ENCODE results near the gene SLC39A8. TPM values are rescaled to one million over a fixed set of nuclear protein-coding genes. Genes with fewer than 3 reads are reported as not detected.
"Not testable (repeated sequence)": the region's sequence is repeated elsewhere in the genome, so short reads cannot be mapped to it uniquely, and the experiment has no call there.

The SLC39A8 gene
- total RNA-seq, 2 donors from 2014 or later = 31.1 to 33.7 TPM

DNA sequence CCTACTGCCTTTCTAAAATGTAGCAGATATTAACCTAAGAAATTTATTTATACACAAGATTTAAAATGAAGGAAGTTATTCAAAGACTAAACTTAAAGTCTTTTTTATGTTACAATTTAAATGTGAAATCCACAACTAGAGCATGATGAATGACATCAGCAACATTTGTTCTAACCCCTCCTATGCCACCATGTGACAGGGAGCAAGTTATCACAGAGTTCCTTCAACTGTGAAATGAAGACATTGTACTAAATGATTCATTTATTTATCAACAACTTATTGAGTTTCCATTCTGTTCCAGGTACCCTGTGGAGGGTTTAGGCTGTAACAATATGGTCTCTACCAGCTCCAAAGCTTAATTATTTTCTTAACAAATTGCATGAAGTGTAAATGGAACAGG, 76.9 kb downstream of the SLC39A8 start:
- ATAC-seq (no peak), DNase-seq (no peak)
- peaks cover 11% of the 10 kb centered on the region for H3K4me1 Mint-ChIP-seq
- no peak overlapping the region for H3K4me3 Mint-ChIP-seq
- H3K9me3 ChIP-seq (ENCODE audit: control insufficient read depth, low read length, poor library complexity, severe bottlenecking) = no peaks in the 10 kb centered on the region
- H3K27me3 Mint-ChIP-seq = no peaks in the 10 kb centered on the region
- peaks cover 16% of the 10 kb centered on the region for H3K36me3 Mint-ChIP-seq (ENCODE audit: low read depth)
- H3K27ac Mint-ChIP-seq = no peak overlapping the region

DNA sequence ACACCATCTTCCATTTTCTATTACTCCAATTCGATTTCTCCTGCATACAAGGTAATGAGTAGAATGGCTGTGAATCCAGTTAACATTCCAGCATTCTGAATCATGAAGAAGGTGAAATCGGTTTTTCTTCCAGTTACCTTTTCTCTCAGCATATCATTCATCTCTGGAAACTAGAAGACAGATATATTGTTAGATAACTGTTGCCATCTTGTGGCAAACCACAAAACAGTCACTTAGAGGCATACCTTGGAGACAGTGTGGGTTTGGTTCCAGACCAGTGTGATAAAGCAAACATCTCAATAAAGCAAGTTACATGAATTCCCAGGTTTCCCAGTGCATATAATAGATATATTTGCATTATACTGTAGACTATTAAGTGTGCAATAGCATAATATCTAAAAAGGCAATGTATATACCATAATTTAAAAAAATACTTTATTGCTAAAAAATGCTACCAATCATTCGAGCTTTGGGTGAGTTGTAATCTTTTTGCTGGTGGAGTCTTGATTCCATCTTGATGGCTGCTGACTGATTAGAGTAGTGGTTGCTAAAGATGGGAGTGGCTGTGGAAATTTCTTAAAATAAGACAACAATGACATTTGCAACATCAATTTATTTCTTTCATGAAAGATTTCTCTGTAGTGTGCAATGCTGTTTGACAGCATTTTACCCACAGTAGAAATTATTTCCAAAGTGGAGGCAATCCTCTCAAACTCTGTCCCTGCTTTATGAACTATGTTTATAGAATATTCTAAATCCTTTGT, 82.1 kb downstream of the SLC39A8 start:
- H3K4me1 Mint-ChIP-seq = peaks cover 5% of the 10 kb centered on the region
- no peaks in the 10 kb centered on the region for H3K9me3 ChIP-seq (ENCODE audit: control insufficient read depth, low read length, poor library complexity, severe bottlenecking)
- H3K36me3 Mint-ChIP-seq (ENCODE audit: low read depth) = peaks cover 11% of the 10 kb centered on the region
- ATAC-seq (peak; percentile 77), DNase-seq (no peak)
- H3K27me3 Mint-ChIP-seq = no peaks in the 10 kb centered on the region
- H3K27ac Mint-ChIP-seq = no peak overlapping the region
- H3K4me3 Mint-ChIP-seq = no peak overlapping the region

DNA sequence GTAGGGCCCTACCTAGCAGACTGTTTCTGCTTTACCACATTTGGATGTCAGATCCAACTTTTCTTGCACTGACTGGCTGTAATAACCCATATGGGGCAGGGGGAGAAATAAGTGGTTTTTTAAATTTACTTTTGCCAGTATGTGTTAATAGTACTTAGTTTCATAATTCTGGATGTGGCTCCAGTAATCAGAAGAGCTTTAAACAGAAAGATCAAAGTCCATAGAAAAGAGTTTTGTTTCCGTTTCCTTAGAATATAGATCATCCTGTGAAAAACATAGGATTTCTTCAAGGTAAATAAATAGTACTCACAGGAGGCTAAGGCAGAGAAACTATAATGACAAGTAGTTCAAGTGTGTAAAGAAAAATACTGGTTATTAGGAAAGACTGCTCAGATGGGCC, 85.6 kb downstream of the SLC39A8 start:
- H3K4me3 Mint-ChIP-seq = no peak overlapping the region
- peaks cover 5% of the 10 kb centered on the region for H3K4me1 Mint-ChIP-seq
- peaks cover 5% of the 10 kb centered on the region for H3K36me3 Mint-ChIP-seq (ENCODE audit: low read depth)
- ATAC-seq = no peak
- no peaks in the 10 kb centered on the region for H3K27me3 Mint-ChIP-seq
- no peak overlapping the region for H3K27ac Mint-ChIP-seq
- DNase-seq = no peak
- H3K9me3 ChIP-seq (ENCODE audit: control insufficient read depth, low read length, poor library complexity, severe bottlenecking) = no peaks in the 10 kb centered on the region

DNA sequence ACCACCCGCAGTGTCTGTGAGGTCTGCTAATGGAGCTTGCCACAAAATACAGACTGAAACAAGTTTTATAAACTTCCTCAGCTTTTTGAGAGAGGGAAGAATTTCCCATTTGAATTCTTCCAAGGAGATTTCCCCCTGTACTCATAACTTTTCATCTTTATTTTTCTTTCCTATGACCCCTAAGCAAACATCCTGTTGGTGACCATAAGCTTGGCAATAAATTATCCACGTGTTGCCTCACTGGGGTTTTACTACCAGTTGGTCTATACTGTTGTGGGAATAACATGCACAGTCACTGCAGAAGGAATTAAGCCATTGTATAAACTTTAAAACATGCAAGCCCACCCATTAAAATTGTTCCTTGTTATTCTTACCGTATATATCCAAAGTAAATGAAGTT, 86.2 kb downstream of the SLC39A8 start:
- DNase-seq (no peak), ATAC-seq (no peak)
- H3K27me3 Mint-ChIP-seq = no peaks in the 10 kb centered on the region
- H3K4me3 Mint-ChIP-seq = no peak overlapping the region
- H3K27ac Mint-ChIP-seq = no peak overlapping the region
- no peaks in the 10 kb centered on the region for H3K9me3 ChIP-seq (ENCODE audit: control insufficient read depth, low read length, poor library complexity, severe bottlenecking)
- H3K4me1 Mint-ChIP-seq = peaks cover 5% of the 10 kb centered on the region
- H3K36me3 Mint-ChIP-seq (ENCODE audit: low read depth) = peaks cover 5% of the 10 kb centered on the region

DNA sequence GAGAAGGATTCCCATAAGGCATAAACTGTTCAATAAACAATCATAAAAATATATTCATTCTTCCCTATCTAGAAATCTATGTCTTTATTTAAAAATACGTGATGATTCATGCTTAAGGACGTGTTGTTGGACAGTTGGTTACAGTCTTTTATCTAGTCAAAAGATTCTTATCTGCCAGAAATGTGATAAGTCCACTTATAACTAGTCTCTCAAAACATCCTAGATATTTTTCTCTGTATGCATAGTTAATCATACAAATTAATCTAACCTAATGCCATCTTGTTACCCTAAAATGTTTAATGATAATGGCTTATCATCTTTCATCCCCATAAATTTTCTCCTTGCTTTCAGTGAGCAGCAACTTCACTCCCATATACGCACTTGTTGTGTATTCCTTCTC, 89.0 kb downstream of the SLC39A8 start:
- Mint-ChIP-seq H3K27me3 (no peaks in the 10 kb centered on the region), H3K36me3 (ENCODE audit: low read depth) (no peaks in the 10 kb centered on the region), H3K4me1 (no peaks in the 10 kb centered on the region), H3K4me3 (no peak overlapping the region), H3K27ac (no peak overlapping the region)
- no peak for DNase-seq
- no peaks in the 10 kb centered on the region for H3K9me3 ChIP-seq (ENCODE audit: control insufficient read depth, low read length, poor library complexity, severe bottlenecking)
- no peak for ATAC-seq

DNA sequence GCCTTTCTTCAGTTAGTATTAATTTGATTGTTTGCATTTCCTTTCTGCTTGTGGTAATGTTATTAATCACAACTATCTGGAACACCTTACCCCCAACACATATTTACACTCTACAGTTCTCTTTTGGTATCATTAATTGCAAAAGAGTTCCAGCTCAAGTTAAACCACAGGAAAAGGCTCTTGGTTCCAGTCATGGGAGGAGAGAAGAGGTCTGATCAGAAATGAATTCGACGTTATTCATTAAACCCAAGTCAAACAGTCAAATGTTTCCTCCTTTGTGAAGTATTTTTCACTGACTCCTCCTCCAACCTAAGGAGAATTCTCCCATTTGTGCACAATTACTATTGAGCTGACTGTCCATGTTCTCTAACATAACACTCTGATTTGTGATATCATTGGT, 91.4 kb downstream of the SLC39A8 start:
- no peaks in the 10 kb centered on the region for H3K9me3 ChIP-seq (ENCODE audit: control insufficient read depth, low read length, poor library complexity, severe bottlenecking)
- Mint-ChIP-seq H3K4me1 (no peaks in the 10 kb centered on the region), H3K27me3 (no peaks in the 10 kb centered on the region), H3K27ac (no peak overlapping the region), H3K36me3 (ENCODE audit: low read depth) (no peaks in the 10 kb centered on the region), H3K4me3 (no peak overlapping the region)
- no peak for DNase-seq
- no peak for ATAC-seq

DNA sequence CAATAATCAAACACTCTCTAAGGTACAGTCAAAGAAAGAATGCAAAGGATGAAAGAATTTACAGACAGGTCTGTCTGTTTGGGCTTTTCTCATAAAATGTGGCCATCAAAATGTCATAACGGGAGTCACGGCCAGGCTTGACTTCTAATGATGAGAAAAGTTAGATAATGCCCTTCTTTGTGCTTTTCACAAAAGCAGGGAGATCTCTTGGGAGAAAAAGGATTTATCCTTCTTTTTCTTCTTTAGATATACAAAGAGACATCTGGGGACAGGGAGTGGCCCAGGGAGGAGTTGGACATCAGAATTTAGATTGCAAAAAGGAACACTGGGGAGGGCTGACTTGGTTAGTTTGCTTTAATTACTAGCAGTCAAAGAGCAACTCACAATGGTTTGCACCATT, 93.1 kb downstream of the SLC39A8 start:
- ATAC-seq (no peak), DNase-seq (no peak)
- Mint-ChIP-seq H3K36me3 (ENCODE audit: low read depth) (no peaks in the 10 kb centered on the region), H3K27ac (no peak overlapping the region), H3K4me3 (no peak overlapping the region), H3K4me1 (no peaks in the 10 kb centered on the region), H3K27me3 (no peaks in the 10 kb centered on the region)
- no peaks in the 10 kb centered on the region for H3K9me3 ChIP-seq (ENCODE audit: control insufficient read depth, low read length, poor library complexity, severe bottlenecking)

DNA sequence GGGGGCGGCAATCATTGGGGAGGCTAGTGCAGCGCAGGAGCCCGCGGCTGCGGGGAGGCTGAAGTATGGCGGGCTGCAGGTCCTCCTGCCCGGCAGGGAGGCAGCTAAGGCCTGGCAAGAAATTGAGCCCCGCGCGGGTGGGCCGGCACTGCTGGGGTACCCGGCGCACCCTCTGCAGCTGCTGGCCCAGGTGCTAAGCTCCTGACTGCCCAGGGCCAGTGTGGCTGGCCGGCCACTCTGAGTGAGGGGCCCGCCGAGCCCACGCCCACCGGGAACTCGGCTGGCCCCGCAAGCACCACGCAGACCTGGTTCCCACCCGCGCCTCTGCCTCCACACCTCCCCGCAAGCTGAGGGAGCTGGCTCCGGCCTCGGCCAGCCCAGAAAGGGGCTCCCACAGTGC, 94.9 kb downstream of the SLC39A8 start:
- no peaks in the 10 kb centered on the region for H3K9me3 ChIP-seq (ENCODE audit: control insufficient read depth, low read length, poor library complexity, severe bottlenecking)
- Mint-ChIP-seq H3K4me3 (no peak overlapping the region), H3K27ac (no peak overlapping the region), H3K27me3 (no peaks in the 10 kb centered on the region), H3K4me1 (no peaks in the 10 kb centered on the region), H3K36me3 (ENCODE audit: low read depth) (no peaks in the 10 kb centered on the region)
- DNase-seq (no peak), ATAC-seq (no peak)

DNA sequence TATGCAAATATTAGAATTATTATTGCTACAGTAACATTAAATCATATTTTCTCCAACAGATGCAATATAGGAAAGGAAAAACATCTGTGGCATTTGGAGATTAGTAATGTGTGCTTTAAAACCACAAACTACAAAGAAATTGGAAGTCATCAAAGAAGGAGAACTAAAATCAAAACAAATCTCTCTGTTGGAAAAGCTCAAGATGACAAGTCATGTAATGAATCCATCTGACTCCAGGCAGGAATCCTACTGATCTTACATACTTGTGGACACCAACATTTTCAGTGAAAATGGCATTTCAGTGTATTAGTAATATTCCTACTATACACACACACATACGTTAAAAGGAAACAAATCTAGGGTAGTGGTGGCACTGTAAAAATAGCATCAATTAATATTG, 98.2 kb downstream of the SLC39A8 start:
- no peak for ATAC-seq
- no peak for DNase-seq
- H3K9me3 ChIP-seq (ENCODE audit: control insufficient read depth, low read length, poor library complexity, severe bottlenecking) = no peaks in the 10 kb centered on the region
- Mint-ChIP-seq H3K27ac (no peak overlapping the region), H3K4me1 (no peaks in the 10 kb centered on the region), H3K27me3 (no peaks in the 10 kb centered on the region), H3K4me3 (no peak overlapping the region), H3K36me3 (ENCODE audit: low read depth) (no peaks in the 10 kb centered on the region)

DNA sequence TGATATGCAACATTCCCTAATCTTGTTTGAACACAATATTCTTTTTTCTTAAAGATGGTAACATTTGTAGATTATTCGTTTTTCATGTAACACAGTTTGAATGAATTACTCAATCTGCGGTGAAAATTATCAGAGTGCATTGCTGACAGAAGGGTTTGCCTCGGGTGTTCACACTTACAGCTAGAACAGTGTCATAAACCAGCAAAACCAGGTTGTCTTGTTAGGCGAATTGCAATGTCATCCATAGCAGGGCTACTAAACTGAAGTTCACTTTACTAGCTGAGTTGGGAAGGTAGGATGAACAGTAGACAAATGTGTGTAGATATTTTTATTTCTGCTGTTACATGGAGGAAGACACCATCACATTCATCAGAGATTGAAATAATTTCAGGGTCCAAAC, 98.9 kb downstream of the SLC39A8 start:
- H3K27ac Mint-ChIP-seq = no peak overlapping the region
- H3K27me3 Mint-ChIP-seq = no peaks in the 10 kb centered on the region
- no peaks in the 10 kb centered on the region for H3K9me3 ChIP-seq (ENCODE audit: control insufficient read depth, low read length, poor library complexity, severe bottlenecking)
- H3K4me3 Mint-ChIP-seq = no peak overlapping the region
- no peaks in the 10 kb centered on the region for H3K36me3 Mint-ChIP-seq (ENCODE audit: low read depth)
- DNase-seq (no peak), ATAC-seq (no peak)
- no peaks in the 10 kb centered on the region for H3K4me1 Mint-ChIP-seq

DNA sequence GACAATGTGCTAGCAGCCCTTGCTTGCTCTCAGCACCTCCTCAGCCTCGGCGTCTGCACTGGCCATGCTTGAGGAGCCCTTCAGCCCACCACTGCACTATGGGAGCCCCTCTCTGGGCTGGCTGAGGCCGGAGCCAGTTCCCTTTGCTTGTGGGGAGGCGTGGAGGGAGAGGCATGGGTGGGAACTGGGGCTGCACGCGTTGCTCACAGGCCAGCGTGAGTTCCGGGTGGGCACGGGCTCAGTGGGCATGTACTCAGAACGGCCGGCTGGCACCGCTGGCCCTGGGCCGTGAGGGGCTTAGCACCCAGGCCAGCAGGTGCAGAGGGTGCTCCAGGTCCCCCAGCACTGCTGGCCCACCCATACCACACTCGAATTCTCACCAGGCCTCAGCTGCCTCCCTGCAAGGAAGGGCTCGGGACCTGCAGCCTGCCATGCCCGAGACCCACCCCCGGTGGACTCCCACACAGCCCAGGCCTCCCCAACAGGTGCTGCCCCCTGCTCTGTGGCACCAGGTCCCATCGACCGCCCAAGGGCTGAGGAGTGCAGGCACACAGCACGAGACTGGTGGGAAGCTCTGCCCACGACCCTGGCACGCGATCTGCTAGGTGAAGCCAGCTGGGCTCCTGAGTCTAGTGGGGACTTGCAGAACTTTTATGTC, 100.3 kb downstream of the SLC39A8 start:
- H3K27ac Mint-ChIP-seq = no peak overlapping the region
- no peak for DNase-seq
- H3K4me3 Mint-ChIP-seq = no peak overlapping the region
- H3K4me1 Mint-ChIP-seq = no peaks in the 10 kb centered on the region
- no peak for ATAC-seq
- H3K27me3 Mint-ChIP-seq = no peaks in the 10 kb centered on the region
- H3K36me3 Mint-ChIP-seq (ENCODE audit: low read depth) = no peaks in the 10 kb centered on the region
- H3K9me3 ChIP-seq (ENCODE audit: control insufficient read depth, low read length, poor library complexity, severe bottlenecking) = no peaks in the 10 kb centered on the region

DNA sequence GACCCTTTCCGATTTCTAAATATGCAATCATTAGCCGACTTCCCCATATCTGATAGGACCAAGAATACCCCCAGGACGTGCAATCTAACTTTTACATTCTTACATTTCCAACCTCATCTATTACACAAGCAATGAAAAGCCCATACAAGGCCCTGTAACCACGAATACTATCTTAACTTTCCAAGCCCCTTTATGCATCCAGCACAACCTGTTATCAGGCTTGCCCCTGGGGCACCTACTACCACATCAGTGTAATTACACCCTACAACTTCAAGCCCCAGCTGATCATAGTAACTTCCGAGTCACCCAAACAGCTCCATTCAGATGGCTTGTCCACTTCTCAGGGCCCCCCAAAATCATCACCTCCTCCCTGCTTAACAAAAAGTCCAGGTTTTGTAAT, 102.0 kb downstream of the SLC39A8 start:
- ATAC-seq; H3K4me1 Mint-ChIP-seq; DNase-seq; H3K27ac Mint-ChIP-seq; H3K9me3 ChIP-seq (ENCODE audit: control insufficient read depth, low read length, poor library complexity, severe bottlenecking); H3K36me3 Mint-ChIP-seq (ENCODE audit: low read depth); H3K27me3 Mint-ChIP-seq; H3K4me3 Mint-ChIP-seq: not testable (repeated sequence)

DNA sequence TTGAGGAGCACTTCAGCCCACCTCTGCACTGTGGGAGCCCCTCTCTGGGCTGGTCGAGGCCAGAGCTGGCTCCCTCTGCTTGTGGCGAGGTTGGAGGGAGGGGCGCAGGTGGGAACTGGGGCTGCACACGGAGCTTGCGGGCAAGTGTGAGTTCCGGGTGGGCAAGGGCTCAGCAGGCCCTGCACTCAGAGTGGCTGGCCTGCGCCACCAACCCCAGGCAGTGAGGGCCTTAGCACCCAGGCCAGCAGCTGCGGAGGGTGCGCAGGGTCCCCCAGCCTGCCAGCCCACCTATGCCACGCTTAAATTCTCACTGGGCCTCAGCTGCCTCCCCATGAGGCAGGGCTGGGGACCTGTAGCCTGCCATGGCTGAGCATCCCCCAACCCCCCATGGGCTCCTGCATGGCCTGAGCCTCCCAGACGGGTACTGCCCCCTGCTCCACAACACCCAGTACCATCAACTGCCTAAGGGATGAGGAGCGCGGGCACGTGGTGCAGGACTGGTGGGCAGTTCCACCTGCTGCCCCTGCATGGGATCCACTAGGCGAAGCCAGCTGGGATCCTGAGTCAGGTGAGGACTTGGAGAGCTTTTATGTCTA, 110.9 kb downstream of the SLC39A8 start:
- Mint-ChIP-seq H3K27me3 (peaks cover 10% of the 10 kb centered on the region), H3K4me3 (no peak overlapping the region)

DNA sequence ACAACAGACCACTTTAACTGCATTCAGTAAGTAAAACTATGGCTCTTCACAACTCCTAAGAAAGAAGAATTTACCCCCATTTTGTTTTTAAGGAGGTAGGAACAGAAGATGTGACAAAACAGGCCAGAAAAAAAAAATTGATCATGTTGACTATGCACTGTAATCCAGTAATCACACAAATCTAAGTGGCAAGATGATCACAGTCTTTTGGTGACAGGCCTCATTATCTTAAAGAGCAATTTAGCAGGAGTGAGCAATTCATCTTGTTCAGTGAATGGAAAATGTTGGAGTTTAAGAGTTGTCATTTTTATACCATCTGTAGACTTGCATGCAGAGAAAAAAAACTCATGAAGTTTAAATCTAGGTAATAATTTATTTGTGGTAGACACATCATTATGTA, 115.1 kb downstream of the SLC39A8 start:
- Mint-ChIP-seq H3K36me3 (ENCODE audit: low read depth) (no peaks in the 10 kb centered on the region), H3K27me3 (no peaks in the 10 kb centered on the region), H3K27ac (no peak overlapping the region), H3K4me3 (no peak overlapping the region), H3K4me1 (no peaks in the 10 kb centered on the region)
- DNase-seq (no peak), ATAC-seq (no peak)
- H3K9me3 ChIP-seq (ENCODE audit: control insufficient read depth, low read length, poor library complexity, severe bottlenecking) = no peaks in the 10 kb centered on the region

More for the DNA sequence above, 110.9 kb downstream of the SLC39A8 start:
- DNase-seq = no peak
- no peaks in the 10 kb centered on the region for H3K9me3 ChIP-seq (ENCODE audit: control insufficient read depth, low read length, poor library complexity, severe bottlenecking)
- H3K27ac Mint-ChIP-seq = no peak overlapping the region
- H3K36me3 Mint-ChIP-seq (ENCODE audit: low read depth) = no peaks in the 10 kb centered on the region
- no peak for ATAC-seq
- H3K4me1 Mint-ChIP-seq = no peaks in the 10 kb centered on the region

All from T-helper 17 cell (primary cell).